OCI-LY7 (cell line): Measurements from ENCODE around the gene WNT6.

Experiments used
- CTCF ChIP-seq: fragments of 200-600 bp; sonication (generic); conservative IDR thresholded peaks from 2 replicates; pipeline ENCODE4 v1.5.1; 2014; ENCODE audit warnings: mild to moderate bottlenecking, antibody characterized with exemption, low read length, moderate library complexity, mixed read lengths
- EZH2phosphoT487 ChIP-seq: fragments of 200-600 bp; sonication (generic); IDR thresholded peaks from 2 replicates; pipeline ENCODE4 v1.6.1; 2018; ENCODE audit warnings: low read depth, borderline replicate concordance, mild to moderate bottlenecking, mixed run types, antibody characterized with exemption, low read length, moderate library complexity, mixed read lengths

- TF ChIP-seq CTCF (no peak), EZH2phosphoT487 (no peak)
Observed at GRCh38 chr2:218820746-218821369, 38.7 kb upstream of the WNT6 start.
